NCI-H2171 treated with DMSO at 0.1 percent for 48 hours (cell line): ENCODE results near the gene RCSD1.
A peak's percentile ranks its signal among the peaks of the same experiment; 100 is the strongest.
"Not testable (repeated sequence)": the region's sequence is repeated elsewhere in the genome, so short reads cannot be mapped to it uniquely, and the experiment has no call there.

ENCODE experiments used
- DNase-seq: peaks from one replicate; lab custom pipeline; 2025; lab: John Stamatoyannopoulos, UW

Gene RCSD1

DNA sequence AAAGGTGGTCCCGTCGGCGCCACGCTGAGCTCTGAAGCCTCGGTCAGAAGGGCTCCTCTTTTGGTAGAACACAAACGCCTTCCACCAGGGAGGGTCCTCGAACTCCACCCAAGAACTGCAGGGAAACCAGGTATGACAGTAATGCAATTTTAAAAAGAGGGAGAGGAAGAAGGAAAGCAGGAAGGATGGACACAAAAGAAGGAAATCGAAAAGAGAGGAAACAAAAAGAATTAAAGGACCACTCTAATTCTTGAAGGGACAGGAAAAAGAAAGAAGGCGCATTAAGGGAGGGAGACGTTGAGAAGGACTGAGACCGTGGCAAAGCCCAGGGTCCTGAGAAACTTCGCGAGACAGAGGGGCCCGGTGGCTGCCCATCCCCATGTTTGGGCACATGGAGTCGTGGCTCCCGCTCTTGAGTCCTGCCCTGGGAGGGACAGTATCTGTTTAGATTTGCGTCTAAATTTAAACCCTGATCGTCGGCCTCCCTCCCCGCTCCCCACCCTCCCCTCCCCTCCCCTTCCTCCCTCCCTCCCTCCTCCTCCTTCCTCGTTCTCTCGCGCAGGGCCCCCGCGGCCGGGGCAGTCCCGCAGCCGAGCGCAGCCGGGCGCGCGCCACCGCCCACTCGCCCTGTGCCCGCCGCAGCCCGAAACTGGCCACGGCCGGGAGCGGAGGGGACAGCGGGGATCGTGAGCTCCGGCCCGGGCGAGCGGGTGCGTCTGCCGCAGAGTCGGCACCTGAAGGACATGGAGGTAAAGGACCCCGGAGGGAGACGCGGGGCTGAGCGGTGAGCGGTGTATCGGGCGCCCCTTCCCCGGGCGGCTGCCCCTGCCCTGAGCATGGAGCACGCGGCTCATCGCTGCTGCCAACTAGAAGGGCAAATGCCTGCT, at the start of gene RCSD1:
Gene RCSD1 (plus strand): TSS at position 552 of the 887 bp plus-strand sequence. CDS start 192 bp downstream, at position 744.
- no peak for DNase-seq

GRCh38 chr1:167582064-167582463, 48.0 kb upstream of the RCSD1 start:
- no peak for DNase-seq

DNA sequence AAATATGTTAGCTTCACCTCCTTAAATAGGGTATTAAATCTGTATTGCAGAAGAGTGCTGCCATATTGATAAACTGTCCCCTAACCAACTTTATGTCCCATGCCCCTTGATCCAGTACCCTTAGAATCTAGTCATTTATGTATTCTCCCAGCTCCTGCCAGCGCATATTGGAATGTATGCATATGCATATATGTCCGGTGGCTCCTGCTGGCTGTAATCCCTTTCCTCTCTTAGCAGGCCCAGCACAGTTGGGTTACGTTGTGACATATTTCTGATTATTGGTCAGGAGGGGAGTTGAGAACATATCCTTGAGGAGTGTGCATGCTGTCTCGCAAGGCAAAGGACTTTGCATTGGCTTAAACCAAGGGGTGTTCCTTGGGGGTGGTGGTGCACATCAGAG, 47.3 kb upstream of the RCSD1 start:
- DNase-seq, result no peak

DNA sequence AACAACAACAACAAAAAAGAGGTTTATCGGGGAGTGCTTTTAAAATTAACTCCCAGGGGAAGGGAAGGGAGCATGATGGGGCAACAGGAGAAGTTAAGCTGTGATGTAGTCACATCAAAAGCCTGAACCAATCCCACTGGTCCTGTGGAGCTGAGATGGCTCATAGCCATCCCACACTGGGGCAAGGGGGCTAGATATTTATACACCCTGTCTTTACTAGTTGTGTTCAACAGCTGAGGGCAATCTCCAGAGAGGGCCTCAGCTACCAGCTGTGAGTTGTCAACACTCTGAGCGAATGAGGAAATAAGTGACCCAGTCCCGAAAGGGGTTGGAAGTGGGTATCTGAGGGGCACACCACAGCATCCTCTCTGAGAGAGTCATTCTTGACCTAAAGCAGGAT, 45.5 kb upstream of the RCSD1 start:
- no peak for DNase-seq

GRCh38 chr1:167587342-167587741, 42.7 kb upstream of the RCSD1 start:
- no peak for DNase-seq

DNA sequence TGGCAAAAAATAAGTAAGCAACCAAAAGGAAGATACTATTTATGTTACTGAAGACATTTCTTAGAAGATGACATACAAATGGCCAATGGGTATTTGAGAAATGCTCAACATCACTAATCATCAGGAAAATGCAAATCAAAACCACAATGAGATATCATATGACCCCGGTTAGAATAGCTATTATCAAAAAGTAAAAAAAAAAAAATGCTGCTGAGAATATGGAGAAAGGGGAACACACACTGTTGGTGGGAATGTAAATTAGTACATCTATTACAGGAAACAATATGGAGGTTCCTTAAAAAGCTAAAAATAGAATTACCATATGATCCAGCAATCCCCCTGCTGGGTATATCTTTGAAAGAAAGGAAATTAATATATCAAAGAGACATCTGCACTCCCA, 42.2 kb upstream of the RCSD1 start:
- no peak for DNase-seq

DNA sequence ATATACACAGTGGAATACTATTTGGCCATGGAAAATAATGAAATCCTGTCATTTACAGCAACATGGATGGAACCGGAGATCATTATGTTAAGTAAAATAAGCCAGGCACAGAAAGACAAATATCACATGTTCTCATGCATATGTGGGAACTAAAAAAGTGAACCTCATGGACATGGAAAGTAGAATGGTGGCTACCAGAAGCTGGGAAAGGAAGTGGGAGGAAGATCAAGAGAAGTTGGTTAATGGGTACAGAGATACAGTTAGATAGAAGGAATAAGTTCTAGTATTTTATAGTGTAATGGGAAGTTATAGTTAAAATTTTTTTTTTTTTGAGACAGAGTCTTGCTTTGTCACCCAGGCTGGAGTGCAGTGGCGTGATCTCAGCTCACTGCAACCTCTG, 41.7 kb upstream of the RCSD1 start:
- no peak for DNase-seq

GRCh38 chr1:167592475-167592874, 37.6 kb upstream of the RCSD1 start:
- DNase-seq, result no peak

GRCh38 chr1:167593860-167594259, 36.2 kb upstream of the RCSD1 start:
- DNase-seq, result no peak

DNA sequence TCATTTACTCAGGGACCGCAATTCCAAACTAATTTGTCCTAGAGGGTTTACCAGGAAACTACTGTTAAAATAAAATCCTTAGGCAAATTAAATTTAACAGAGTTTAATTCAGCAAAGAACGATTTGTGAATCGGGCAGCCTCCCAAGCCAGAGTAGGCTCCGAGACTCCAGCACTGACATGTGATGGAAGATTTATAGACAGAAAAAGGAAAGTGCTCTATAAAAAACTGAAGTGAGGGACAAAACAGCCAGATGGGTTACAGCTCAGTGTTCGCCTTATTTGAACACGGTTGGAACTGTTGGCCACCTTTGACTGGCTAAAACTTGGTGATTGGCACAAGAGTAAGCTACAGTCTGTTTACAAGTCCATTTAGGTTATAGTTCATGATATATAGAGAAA, 35.2 kb upstream of the RCSD1 start:
- DNase-seq, result peak; percentile 6

DNA sequence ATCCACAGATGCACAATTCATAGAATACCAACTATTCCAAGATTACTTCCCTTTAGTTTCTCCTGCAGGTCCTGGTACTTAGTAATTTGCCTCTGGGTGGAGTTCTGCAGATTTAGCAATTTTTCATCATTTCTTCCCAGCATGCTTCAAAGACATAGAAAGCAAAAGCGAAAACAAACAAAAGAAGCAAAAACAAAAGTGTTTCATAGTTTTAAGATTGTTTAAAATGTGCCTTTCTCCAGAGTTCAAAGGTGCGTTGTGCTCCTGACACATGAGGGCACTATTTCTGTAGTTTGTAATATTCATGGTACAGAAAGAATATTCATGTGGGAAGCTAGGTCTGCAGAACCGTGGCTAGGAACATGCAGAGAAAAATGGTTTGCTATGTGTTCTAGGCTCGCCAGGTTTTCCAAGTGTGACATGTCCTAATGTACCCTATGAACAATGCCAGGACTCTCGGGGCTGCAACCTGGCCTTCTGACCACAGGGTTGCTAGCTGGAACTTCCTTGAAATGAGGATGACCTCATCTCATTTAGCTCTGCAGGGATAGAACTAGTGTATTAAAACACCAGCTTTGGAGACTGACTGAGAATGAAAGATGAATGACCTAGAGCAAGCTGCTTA, 30.0 kb upstream of the RCSD1 start:
- peak; percentile 16 for DNase-seq

GRCh38 chr1:167601442-167602383, 28.3 kb upstream of the RCSD1 start:
- peak; percentile 54 for DNase-seq

- no peak for DNase-seq
Observed at GRCh38 chr1:167602840-167603239, 27.2 kb upstream of the RCSD1 start.

GRCh38 chr1:167605576-167605975, 24.5 kb upstream of the RCSD1 start:
- no peak for DNase-seq

DNA sequence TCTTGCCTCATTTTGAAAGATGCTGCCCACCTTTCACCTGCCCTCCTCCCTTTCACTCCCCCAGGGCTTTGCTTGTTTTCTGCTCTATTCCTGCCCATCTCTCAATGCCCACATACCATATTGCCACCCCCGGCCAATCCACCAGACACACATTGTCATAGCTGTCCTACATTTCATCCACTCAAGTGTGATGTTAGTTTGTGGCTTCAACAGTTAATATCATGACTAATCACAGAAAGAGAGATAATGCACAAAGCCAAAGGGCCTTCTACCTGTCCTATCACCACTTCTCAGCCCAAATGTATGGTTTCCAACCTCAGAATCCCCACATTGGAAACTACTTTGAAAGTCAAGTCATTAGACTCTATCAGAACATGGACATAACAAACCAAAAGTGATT, 18.0 kb upstream of the RCSD1 start:
- no peak for DNase-seq

DNA sequence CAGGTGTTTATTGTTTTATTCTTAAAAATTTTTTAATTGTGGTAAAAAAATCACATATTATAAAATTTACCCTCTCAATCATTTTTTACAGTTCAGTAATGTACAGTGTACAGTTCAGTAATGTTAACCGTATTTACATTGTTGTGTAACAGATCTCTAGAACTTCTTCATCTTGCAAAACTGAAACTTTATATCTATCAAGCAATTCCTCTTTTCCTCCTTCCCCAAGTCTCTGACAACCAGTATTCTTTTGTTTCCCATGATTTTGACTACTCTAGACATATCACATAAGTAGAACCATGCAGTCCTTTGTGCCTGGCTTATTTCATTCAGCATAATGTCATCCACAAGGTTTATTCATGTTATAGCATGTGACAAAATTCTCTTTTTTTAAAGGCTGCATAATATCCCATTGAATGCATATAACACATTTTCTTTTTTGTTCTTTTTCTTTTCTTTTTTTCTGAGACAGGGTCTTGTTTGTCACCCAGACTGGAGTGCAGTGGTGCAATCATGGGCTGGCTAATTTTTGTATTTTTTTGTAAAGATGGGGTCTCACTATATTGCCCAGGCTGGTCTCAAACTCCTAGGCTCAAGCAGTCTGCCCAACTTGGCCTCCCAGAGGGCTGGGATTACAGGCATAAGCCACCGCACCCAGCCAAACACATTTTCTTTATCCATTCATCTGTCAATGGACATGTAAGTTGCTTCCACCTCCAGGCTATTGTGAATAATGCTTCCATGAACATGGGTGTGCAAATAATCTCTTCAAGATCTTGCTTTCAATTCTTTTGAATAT, 17.2 kb upstream of the RCSD1 start:
- DNase-seq, result no peak

DNA sequence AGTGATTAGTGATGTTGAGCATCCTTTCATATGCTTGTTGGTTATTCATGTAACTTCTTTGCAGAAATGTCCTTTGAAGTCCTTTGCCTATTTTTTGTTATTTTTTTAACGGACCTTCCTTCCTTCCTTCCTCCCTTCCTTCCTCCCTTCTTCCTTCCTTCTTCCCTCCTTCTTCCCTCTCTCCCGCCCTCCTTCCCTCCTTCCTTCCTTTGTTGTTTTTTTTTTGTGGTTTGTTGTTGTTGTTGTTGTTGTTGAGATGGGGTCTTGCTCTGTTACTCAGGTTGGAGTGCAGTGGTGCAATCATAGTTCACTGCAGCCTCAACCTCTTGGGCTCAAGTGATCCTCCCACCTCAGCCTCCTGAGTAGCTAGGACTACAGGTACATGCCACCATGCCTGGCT, 16.0 kb upstream of the RCSD1 start:
- not testable (repeated sequence) for DNase-seq

GRCh38 chr1:167614851-167615250, 15.2 kb upstream of the RCSD1 start:
- no peak for DNase-seq

- DNase-seq, result no peak
Observed at GRCh38 chr1:167616521-167616920, 13.5 kb upstream of the RCSD1 start.

DNA sequence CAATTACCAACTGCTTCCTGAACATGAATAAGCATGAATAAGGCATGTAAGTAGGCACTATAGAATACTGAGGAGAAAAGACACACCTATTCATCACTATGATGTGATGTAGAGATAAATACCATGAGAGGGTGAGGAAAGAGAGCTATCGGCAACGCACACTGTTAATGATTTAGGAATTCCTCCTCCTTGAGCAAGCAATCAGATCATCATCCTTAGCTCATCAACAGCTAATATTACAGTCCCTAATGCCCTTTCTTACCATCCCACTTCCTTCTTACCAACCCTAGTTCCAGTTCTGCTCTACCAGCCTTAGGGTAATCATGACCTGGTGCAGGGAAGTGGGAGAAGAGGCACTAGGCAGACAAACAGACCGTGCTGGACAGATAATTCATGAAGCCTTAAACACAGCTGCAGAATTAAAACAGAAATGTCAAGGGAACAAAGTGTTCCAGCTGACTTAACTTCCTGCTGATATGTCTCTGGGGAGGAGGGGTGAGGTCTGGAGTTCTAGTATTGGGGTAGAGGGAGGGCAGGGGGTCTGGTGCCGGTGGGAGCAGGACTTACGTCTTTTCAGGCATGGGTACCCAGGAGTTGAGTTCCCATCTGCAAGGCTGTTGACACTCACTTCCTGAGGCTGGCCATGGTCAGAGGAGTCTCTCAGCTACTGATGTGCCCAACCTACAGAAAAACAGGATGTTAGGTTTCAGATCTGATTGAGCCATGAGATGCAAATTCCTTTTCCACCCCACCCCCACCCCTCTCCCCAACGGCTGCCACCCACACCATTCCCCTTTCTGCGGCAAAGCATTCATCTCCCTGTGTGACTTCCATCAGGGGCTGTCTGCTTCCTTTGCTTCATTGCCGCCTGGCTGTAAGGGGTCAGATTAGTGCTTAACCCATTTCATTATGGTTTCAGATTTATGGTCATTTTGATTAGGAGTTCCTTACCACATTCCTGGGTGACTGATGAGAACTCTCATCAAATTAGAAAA, 12.6 kb upstream of the RCSD1 start:
- DNase-seq, result no peak
